Hepatocyte (in vitro differentiated cells): ENCODE data around the gene CROCC2.

Experiments
- CTCF ChIP-seq: fragments of 200-600 bp; sonication (generic); IDR thresholded peaks from 2 replicates; pipeline ENCODE4 v1.5.1; 2016; ENCODE audit warnings: antibody characterized with exemption, mild to moderate bottlenecking; ENCODE audit not compliant: poor library complexity
- EZH2 ChIP-seq: fragments of 200-600 bp; sonication (generic); IDR thresholded peaks from 2 replicates; pipeline ENCODE4 v1.6.1; 2016; ENCODE audit warnings: antibody characterized with exemption, mild to moderate bottlenecking, borderline replicate concordance
- EZH2phosphoT487 ChIP-seq: fragments of 200-600 bp; sonication (generic); IDR thresholded peaks from one replicate; pipeline ENCODE4 v1.6.1; 2018; ENCODE audit warnings: antibody characterized with exemption, mild to moderate bottlenecking, low read depth, moderate library complexity; ENCODE audit not compliant: unreplicated experiment, severe bottlenecking

- TF ChIP-seq EZH2: no peak
- TF ChIP-seq CTCF: no peak
- no peak for TF ChIP-seq EZH2phosphoT487
Observed at GRCh38 chr2:240949791-240950705, 43.9 kb downstream of the CROCC2 start.
